Measurements from ENCODE around the gene LEF1. TPM values are rescaled to one million over a fixed set of nuclear protein-coding genes. Genes with fewer than 3 reads are reported as not detected.

Gene LEF1
- total RNA-seq, 1 donor from 2014 or later, result 76.6 TPM

DNA sequence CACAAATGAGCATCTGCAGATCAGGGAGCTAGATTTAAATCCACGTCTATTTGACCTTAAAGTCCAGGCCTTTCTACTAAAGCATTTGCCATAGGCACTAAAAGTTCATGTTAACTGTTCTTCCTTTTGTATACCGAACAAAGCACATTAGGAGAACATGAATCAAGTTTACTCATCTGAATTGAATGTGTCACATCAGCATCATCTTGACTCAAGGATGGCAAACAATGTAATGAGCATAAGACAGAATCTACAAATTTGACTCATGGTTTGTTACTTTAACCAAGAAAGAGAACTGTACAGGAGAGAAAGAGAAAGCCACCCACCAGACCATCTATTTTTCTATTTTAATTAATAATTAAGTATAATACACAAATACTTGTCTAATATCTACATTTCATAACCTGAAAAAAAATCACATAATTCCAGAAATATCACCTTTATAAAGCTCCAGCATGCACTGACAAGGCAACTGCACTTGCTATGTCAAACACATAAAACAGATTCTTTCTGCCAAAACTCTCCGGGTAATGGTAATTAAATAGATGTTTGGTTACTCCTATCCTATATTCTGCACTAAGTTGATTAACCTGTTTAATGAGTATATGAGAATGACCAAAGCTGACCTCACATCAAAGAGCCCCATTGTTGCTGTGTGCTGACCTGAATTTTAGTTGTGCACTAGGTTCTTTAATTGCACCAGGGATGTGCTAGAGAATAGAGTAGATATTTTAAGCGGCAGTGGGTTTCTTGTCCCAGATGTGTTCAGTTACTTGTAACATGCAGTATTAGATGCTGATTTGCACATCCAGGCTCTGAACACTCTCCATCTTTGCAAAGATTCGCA is 42.5 kb upstream of the LEF1 start:
- Mint-ChIP-seq H3K9me3 (no peaks in the 10 kb centered on the region), H3K27ac (no peak overlapping the region), H3K36me3 (no peaks in the 10 kb centered on the region), H3K27me3 (ENCODE audit: low read depth) (no peaks in the 10 kb centered on the region), H3K4me1 (peaks cover 10% of the 10 kb centered on the region), H3K4me3 (no peak overlapping the region)
- DNase-seq (ENCODE audit: low spot score in 2 of 2, unreplicated experiment in 2 of 2), result no peak
- TF ChIP-seq CTCF (IDR thresholded peaks at IDR 0.05; ENCODE audit: unreplicated experiment), result no peak

DNA sequence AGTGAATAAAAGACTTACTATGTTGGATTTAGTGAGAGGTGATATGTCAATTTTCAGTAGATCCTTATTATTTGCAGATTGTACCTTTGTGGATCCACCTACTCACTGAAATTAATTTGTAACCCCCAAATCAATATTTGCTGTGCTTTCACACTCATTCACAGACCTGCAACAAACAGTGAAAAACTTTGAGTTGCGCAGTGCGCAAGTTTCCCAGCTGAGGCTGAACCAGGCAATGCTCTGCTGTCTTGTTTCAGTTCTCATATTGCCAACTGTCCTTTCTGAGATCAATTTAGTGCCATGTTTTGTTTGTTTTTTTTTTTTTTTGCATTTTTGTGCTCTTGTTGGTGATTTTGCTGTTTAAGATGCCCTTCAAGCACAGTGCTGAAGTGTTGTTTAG is 40.8 kb upstream of the LEF1 start:
- Mint-ChIP-seq H3K9me3 (no peaks in the 10 kb centered on the region), H3K36me3 (no peaks in the 10 kb centered on the region), H3K27ac (no peak overlapping the region), H3K4me3 (no peak overlapping the region), H3K27me3 (ENCODE audit: low read depth) (no peaks in the 10 kb centered on the region), H3K4me1 (peaks cover 10% of the 10 kb centered on the region)
- no peak for TF ChIP-seq CTCF (IDR thresholded peaks at IDR 0.05; ENCODE audit: unreplicated experiment)
- DNase-seq (ENCODE audit: low spot score in 2 of 2, unreplicated experiment in 2 of 2), result no peak

DNA sequence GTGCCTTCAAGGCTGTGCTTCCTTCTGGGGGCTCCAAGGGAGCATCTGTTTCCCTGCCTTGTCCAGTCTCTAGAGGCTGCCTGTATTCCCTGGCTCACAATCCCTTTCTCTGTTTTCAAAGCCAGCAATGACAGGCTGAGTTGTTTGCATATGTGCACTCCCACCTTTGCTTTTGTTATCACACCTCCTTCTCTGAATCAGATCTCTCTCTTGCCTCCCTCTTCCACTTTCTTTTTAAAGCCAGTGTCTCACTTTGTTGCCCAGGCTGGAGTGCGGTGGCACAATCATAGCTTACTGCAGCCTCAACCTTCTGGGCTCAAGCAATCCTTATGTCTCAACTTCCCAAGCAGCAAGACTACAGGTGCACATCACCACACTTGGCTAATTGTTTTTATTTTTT is 37.1 kb upstream of the LEF1 start:
- no peak overlapping the region for H3K27ac Mint-ChIP-seq
- H3K27me3 Mint-ChIP-seq (ENCODE audit: low read depth), result no peaks in the 10 kb centered on the region
- DNase-seq (ENCODE audit: low spot score in 2 of 2, unreplicated experiment in 2 of 2), result no peak
- peaks cover 1% of the 10 kb centered on the region for H3K4me1 Mint-ChIP-seq
- H3K9me3 Mint-ChIP-seq, result no peaks in the 10 kb centered on the region
- H3K36me3 Mint-ChIP-seq, result no peaks in the 10 kb centered on the region
- no peak for TF ChIP-seq CTCF (IDR thresholded peaks at IDR 0.05; ENCODE audit: unreplicated experiment)
- H3K4me3 Mint-ChIP-seq, result no peak overlapping the region

GRCh38 chr4:108204518-108204917 is 35.8 kb upstream of the LEF1 start:
- DNase-seq (ENCODE audit: low spot score in 2 of 2, unreplicated experiment in 2 of 2), result no peak
- Mint-ChIP-seq H3K27ac (no peak overlapping the region), H3K4me1 (peaks cover 11% of the 10 kb centered on the region)

DNA sequence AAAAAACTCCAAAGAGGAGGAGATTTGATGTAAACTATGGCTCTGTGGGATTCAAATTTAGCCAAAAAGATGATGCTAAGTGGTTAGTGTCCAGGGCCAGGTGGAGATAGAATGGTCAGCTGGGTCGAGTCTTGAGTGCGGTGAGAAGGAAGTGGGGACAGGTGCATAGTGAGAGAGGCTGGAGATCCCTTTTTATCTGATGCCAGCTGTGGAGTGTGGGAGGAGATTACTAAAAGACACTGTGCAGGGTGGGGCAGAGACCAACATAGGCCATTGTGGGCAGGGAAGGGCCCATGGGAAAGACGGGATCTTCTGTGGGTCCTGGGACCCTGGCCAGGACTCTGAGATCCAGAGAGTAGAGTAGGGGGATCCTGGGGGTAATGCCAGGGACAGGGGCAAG is 34.6 kb upstream of the LEF1 start:
- Mint-ChIP-seq H3K27ac (no peak overlapping the region), H3K4me3 (no peak overlapping the region), H3K9me3 (no peaks in the 10 kb centered on the region), H3K4me1 (peaks cover 20% of the 10 kb centered on the region), H3K27me3 (ENCODE audit: low read depth) (no peaks in the 10 kb centered on the region), H3K36me3 (no peaks in the 10 kb centered on the region)
- DNase-seq (ENCODE audit: low spot score in 2 of 2, unreplicated experiment in 2 of 2), result no peak
- no peak for TF ChIP-seq CTCF (IDR thresholded peaks at IDR 0.05; ENCODE audit: unreplicated experiment)

More at GRCh38 chr4:108204518-108204917, 35.8 kb upstream of the LEF1 start:
- Mint-ChIP-seq H3K36me3 (no peaks in the 10 kb centered on the region), H3K27me3 (ENCODE audit: low read depth) (no peaks in the 10 kb centered on the region), H3K9me3 (no peaks in the 10 kb centered on the region), H3K4me3 (no peak overlapping the region)
- no peak for TF ChIP-seq CTCF (IDR thresholded peaks at IDR 0.05; ENCODE audit: unreplicated experiment)

All from mesothelial cell of epicardium (in vitro differentiated cells).